ENCODE measurements around the gene ELOVL6. TPM values are rescaled to one million over a fixed set of nuclear protein-coding genes. Genes with fewer than 3 reads are reported as not detected.

ELOVL6 gene
- total and polyA plus RNA-seq, 10 donors = 0.58 to 4.5 (median 3.3) TPM

- DNase-seq = no peak
- Histone ChIP-seq H3K4me1 (peaks cover 0 to 3% (median 0%) of the 10 kb centered on the region in 6 donors), H3K27me3 (replicated peaks in 1 of 7) (no peaks in the 10 kb centered on the region), H3K4me3 (no peak overlapping the region), H3K36me3 (no peaks in the 10 kb centered on the region), H3K27ac (no peak overlapping the region), H3K9me3 (no peaks in the 10 kb centered on the region)
- 67 to 78% (median 77%) methylated on average over 12 to 13 of the region's 13 CpGs for WGBS, 5 donors
- TF ChIP-seq POLR2AphosphoS5 (IDR thresholded peaks at IDR 0.05) (no peak), CTCF (IDR thresholded peaks at IDR 0.05 in 8 of 11, conservative IDR thresholded peaks at IDR 0.05 in 3 of 11) (peak; percentile 32 to 83 (median 67))
- intact Hi-C loops (cut with DNase I; ENCODE audit: low total_unique reads) = loop anchor here (5.0 kb wide), 1 partner anchor 159 kb away; no protein-coding TSS in a partner anchor
These were observed 12.8 kb upstream of the ELOVL6 start for GRCh38 chr4:110211007-110211769.

- 87 to 95% (median 92%) methylated on average over 6 of the region's 6 CpGs for WGBS, 5 donors
- no peaks in the 10 kb centered on the region for H3K27me3 ChIP-seq (replicated peaks in 1 of 7)
- no peak overlapping the region for H3K4me3 ChIP-seq
- peaks cover 0 to 3% (median 0%) of the 10 kb centered on the region in 6 donors for H3K4me1 ChIP-seq
- no peaks in the 10 kb centered on the region for H3K36me3 ChIP-seq
- TF ChIP-seq POLR2AphosphoS5 (IDR thresholded peaks at IDR 0.05) = no peak
- TF ChIP-seq CTCF (IDR thresholded peaks at IDR 0.05 in 8 of 11, conservative IDR thresholded peaks at IDR 0.05 in 3 of 11) = no peak
- TF ChIP-seq POLR2A (IDR thresholded peaks at IDR 0.05) = no peak
- no peak for DNase-seq
- H3K27ac ChIP-seq = no peak overlapping the region
- no peaks in the 10 kb centered on the region for H3K9me3 ChIP-seq
- intact Hi-C loops (cut with DNase I; ENCODE audit: low total_unique reads) = no loop called here
These were observed 10.0 kb upstream of the ELOVL6 start for GRCh38 chr4:110208419-110208818.

GRCh38 chr4:110207233-110207632, 8.8 kb upstream of the ELOVL6 start:
- H3K27ac ChIP-seq = no peak overlapping the region
- no peak overlapping the region for H3K4me3 ChIP-seq
- TF ChIP-seq POLR2AphosphoS5 (IDR thresholded peaks at IDR 0.05) = no peak
- DNase-seq = no peak
- no peaks in the 10 kb centered on the region for H3K9me3 ChIP-seq
- H3K27me3 ChIP-seq (replicated peaks in 1 of 7) = no peaks in the 10 kb centered on the region
- H3K36me3 ChIP-seq = no peaks in the 10 kb centered on the region
- intact Hi-C loops (cut with DNase I; ENCODE audit: low total_unique reads) = no loop called here
- H3K4me1 ChIP-seq = peaks cover 0 to 3% (median 0%) of the 10 kb centered on the region in 6 donors
- 72 to 100% (median 88%) methylated on average over 1 of the region's 1 CpG for WGBS, 5 donors

- 87 to 94% (median 92%) methylated on average over 3 of the region's 3 CpGs for WGBS, 5 donors
- Histone ChIP-seq H3K4me1 (peaks cover 0 to 22% (median 13%) of the 10 kb centered on the region in 6 donors), H3K9me3 (no peaks in the 10 kb centered on the region), H3K27me3 (replicated peaks in 1 of 7) (peaks cover 0 to 9% (median 0%) of the 10 kb centered on the region in 7 donors), H3K27ac (no peak overlapping the region), H3K36me3 (no peaks in the 10 kb centered on the region), H3K4me3 (no peak overlapping the region)
- no peak for TF ChIP-seq POLR2AphosphoS5 (IDR thresholded peaks at IDR 0.05)
- no peak for TF ChIP-seq CTCF (IDR thresholded peaks at IDR 0.05 in 8 of 11, conservative IDR thresholded peaks at IDR 0.05 in 3 of 11)
- TF ChIP-seq POLR2A (IDR thresholded peaks at IDR 0.05) = no peak
- no peak for DNase-seq
- intact Hi-C loops (cut with DNase I; ENCODE audit: low total_unique reads) = no loop called here
These were observed 3.6 kb upstream of the ELOVL6 start for GRCh38 chr4:110202024-110202423.

Measured in spleen (tissue), 11 donors.